GM10847 (cell line): ENCODE results near the gene RBM6.

Experiments
- POLR2A ChIP-seq: IDR thresholded peaks from 2 replicates; pipeline ENCODE4 v1.6.1; 2011; ENCODE audit not compliant: insufficient read length; ENCODE audit errors: extremely low read depth

The RBM6 gene

DNA sequence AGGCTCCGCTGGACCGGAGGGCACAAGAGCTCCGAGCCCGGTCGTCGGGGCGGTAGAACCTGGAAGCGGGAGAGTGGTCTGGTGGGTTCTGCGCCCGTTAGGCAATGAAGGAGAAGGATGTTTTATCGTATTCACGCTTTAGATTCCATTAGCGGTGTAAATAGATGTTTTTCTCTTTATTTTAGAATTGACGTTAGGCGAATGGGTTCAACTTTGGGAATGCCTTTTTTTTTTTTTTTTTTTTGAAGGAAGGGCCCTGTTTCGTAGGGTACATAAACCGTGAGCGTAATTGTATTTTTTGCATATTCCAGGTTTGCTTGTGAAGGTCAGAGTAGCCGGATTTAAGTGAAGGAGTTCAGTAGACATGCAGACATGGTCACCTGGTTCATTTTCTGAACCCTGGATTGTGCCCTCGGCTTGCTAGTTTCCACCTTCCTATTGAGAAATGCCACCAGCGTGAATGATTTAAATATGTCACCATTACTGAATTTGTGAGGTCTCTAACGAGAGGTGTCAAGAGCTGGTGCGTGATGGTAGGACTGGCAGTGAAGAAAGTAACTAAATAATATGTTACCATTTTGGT, 808 bp downstream of the RBM6 start:
- no peak for TF ChIP-seq POLR2A

DNA sequence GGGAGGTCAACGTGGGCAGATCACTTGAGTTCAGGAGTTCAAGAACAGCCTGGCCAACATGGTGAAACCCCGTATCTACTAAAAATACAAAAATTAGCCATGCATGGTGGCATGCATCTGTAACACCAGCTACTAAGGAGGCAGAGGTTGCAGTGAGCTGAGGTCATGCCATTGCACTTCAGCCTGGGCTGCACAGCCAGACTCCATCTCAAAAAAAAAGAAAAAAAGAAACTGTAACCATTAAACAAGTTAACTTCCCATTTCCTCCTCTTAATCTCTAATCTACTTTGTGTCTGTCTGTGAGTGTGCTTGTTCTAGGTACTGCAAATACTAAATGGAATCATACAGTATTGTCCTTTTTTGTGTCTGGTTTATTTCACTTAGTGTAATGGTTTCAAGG, 2.7 kb downstream of the RBM6 start:
- TF ChIP-seq POLR2A, result no peak

DNA sequence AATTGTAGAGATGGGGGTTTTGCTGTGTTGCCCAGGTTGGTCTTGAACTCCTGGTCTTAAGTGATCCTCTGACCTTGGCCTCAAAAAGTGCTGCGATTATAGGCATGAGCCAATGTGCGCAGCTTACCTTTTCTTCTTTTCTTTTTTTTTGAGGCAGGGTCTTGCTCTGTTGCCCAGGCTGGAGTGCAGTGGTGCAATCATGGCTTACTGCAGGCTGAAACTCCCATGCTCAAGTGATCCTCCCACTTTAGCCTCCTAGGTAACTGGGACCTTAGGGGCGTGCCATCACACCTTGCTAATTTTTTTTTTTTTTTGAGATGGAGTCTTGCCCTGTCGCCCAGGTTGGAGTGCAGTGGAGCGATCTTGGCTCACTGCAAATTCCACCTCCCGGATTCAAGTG, 13.0 kb downstream of the RBM6 start:
- no peak for TF ChIP-seq POLR2A

DNA sequence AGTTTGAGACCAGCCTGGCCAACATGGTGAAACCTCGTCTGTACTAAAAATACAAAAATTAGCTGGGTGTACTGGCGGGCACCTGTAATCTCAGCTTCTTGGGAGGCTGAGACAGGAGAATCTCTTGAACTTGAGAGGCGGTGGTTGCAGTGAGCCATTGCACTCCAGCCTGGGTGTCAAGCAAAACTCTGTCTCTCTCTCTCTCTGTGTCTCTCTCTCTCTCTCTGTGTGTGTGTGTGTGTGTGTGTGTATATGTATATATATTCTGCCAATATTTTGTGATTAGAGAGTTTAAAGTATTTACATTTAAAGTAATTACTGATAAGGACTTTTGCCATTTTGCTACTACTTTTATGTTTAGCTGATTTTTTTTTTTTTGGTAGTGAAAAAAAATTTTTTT, 15.7 kb downstream of the RBM6 start:
- no peak for TF ChIP-seq POLR2A

DNA sequence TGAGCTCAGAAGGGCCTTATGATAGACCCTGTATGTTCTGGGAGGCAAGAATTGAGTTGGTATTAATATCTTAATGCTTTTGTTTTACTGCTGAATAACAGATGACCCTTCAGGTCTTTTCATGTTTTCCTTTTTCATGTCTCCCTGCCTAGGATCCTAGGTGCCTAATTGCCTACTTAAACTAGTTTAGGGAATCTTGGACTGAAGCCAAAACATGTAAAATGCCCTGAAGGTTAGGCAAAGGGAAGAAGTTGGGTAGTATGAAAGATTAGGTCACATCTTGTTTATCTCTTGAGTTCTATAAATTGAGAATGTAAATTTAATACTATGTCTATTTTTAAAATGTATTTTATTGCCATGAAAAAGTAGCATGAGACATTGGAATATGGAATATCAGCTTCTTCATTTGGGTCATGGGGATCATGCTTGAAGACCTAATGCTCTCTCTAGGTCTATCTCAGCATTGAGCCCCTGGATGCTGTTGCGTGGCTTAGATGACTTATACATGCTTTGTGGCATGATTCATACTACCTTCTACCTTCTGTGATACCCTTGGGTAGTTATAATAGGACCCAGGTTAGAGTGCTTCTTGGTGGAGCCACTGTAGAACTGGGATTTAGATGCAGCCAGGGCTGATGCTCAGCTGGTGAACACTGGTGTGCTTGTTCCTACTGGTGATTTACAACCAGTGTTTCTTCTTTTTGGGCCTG, 26.4 kb downstream of the RBM6 start:
- no peak for TF ChIP-seq POLR2A

DNA sequence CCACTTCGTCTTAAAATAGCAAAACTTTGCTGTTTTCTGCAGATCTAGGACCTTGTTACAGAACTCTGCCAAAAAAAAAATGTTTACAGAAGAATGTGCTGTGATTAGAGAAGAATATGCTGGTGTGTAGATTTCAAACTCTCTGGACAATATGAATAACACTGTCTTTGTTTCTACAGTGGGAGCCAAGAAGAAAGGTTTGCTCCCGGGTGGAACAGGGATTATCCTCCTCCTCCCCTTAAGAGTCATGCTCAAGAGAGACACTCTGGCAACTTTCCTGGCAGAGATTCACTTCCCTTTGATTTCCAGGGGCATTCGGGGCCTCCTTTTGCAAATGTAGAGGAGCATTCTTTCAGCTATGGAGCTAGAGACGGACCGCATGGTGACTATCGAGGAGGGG, 27.3 kb downstream of the RBM6 start:
- TF ChIP-seq POLR2A, result no peak

DNA sequence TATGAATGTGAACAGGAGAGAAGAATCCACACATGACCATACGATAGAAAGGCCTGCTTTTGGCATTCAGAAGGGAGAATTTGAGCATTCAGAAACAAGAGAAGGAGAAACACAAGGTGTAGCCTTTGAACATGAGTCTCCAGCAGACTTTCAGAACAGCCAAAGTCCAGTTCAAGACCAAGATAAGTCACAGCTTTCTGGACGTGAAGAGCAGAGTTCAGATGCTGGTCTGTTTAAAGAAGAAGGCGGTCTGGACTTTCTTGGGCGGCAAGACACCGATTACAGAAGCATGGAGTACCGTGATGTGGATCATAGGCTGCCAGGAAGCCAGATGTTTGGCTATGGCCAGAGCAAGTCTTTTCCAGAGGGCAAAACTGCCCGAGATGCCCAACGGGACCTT, 28.4 kb downstream of the RBM6 start:
- no peak for TF ChIP-seq POLR2A

DNA sequence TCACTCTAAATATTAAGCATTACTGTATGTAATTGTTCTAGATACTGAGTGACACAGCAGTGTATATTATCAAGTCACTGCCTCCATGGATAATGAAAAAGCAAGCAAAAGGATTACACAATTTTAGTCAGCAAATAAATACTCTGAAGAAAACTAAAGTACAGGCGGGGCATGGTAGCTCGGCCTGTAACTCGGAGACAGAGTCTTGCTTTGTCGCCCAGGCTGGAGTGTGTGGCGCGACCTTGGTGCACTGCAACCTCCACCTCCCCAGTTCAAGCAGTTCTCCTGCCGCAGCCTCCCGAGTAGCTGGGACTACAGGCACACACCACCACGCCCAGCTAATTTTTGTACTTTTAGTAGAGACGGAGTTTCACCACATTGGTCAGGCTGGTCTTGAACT, 32.7 kb downstream of the RBM6 start:
- TF ChIP-seq POLR2A, result no peak

DNA sequence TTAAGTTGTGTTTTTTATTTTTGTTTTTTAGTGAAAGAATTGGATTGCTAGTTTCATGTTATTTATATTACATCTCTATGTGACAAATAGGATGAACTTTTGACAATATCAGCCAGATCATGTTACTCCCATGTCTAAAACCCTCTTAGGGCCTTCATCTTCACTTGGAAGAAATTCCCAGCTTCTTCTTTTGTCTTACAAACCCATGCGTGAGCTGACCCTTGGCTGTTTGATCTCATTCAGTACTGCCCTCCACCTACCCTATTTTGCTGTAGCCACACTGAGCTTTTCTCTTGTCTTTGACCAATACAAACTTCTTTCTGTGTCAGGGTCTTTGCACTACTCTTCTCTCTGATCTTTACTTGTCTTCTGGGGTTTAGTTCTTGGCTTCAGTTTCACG, 37.0 kb downstream of the RBM6 start:
- no peak for TF ChIP-seq POLR2A

DNA sequence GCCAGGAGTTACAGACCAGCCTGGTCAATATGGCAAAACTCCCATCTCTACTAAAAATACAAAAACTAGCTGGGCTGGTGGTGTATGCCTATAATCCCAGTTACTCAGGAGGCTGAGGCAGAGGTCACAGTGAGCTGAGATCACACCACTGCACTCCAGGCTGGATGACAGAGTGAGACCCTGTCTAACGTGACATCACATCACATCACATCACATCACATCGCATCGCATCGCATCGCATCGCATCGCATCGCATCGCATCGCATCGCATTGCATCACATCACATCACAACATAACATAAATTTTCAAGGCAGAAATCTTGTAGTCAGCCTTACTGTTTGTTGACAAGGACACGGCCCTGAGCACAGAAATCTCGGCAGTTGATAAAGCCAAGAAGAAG, 44.4 kb downstream of the RBM6 start:
- TF ChIP-seq POLR2A, result no peak

DNA sequence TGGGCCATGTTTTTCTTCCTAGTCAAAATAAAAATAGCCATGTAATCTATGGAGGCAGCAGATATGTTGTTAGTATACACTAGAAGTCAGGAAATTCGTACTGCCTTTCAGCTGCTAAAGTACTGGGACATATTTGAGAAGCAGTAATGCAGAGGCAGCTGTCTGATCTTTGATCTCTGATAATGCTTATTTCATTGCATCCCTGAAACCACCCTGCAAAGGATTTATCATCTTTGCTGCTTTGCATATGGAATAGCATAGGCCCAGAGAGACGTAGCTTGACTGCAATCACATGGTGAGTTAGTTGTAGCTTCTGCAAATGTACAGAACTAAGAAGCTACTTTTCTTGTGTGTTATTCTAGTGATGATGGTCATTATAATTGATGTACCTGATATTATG, 52.4 kb downstream of the RBM6 start:
- no peak for TF ChIP-seq POLR2A

DNA sequence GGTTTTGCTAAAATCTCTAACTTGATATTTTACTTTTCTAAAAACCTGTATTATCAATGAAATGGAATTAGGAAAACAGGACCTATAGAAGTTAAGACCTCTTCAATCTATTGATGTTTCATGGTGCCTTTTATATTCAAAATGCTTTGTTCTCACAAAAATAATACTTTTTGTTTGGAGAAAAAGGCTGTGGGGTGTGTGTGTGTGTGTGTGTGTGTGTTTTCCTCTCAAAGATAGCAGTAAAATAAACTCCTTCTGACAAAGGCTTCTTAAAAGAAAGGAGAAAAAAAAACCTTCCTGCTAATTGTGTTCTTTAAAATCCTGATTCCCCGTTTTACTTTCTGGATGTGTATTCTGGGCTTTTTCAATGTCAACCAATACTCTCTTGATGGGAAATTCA, 54.5 kb downstream of the RBM6 start:
- no peak for TF ChIP-seq POLR2A

DNA sequence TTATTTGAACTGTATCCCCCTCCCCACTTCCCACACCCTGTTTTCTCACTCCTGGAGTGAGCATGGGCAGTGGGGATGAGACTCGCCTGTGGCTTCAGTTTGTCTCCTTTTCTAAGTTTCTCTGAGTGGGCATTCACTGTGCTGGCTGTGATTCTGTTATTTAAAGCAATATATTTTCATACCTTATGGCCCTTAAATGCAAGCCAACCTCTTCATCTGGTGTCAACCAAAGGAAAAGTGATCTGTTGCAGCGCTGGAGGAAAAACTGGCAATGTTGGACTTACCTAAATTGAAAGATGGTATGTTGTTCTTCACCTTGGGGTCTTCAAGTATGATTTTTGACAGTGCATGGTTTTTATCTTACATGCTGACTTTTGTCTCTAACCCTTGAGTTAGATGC, 56.1 kb downstream of the RBM6 start:
- TF ChIP-seq POLR2A, result no peak

DNA sequence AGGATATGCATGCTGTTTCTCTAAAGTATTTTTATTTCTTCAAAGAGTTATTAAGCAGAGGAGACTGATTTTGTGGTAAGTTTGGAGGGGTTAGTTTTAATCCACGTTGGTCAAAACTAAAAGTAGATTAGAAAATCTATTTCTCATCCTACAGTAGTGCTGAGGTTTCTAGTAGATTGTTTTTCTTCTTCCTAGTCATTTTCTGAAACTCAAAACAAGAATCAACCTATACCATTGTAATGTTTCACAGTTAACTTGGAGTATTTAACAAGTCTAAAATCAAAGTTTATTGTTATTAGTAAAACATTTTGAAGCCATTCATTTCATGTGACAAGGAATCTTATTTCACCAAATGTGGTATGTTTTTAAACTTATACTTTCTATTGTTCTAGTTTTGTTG, 57.9 kb downstream of the RBM6 start:
- TF ChIP-seq POLR2A, result no peak

DNA sequence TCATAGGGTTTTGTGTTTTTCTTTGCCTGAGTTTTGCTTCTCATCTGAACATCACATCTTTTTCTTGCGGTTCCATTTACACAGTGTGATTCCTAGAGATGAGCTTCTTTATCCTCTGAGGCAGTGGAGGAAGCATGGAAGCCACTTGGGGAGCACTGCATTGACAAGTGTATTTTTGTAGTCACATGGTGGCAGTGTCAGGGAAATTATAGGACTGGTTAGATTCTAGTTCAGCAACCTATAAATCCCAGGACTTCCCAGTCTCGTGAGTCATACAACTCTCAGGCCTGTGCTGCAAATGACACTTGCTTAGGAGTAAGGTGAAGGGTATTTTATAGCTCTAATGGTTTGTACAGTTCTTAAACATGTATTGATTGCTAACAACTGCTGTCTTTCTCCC, 58.4 kb downstream of the RBM6 start:
- TF ChIP-seq POLR2A, result no peak

DNA sequence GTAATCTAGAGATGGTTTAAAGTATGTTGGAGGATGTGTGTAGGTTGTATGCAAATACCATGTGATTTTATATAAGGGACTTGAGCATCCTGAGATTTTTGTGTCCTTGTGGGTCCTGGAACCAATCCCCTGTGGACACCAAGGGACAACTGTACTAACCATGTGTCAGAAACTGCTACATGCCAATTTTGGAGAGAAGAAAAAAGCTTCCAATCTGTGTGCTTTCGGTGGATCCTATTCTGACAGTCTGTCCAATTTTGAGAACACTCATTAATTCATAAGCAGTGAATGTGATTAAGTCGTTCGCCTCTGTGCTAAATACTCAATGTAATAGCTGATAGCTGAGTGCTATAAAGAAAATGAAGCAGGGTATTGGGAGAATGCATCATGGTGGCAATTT, 61.6 kb downstream of the RBM6 start:
- TF ChIP-seq POLR2A, result no peak

DNA sequence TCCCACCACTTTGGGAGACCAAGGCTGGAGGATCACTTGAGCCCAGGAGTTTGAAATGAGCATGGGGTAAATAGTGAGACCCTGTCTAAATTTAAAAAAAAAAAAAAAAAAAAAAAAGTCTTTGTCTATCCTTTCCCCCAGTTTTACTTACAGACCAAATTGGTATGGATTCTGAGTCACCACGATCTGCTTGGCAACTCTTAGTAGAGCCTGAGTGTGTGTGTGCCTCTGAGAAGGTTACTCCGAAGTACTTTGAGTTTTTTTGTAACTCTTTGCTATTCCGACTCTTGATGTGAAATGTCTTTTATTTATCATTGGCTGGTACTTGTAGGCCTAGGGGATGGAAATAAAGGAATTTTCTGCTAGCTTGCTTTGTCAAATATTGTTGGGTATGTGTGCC, 63.3 kb downstream of the RBM6 start:
- no peak for TF ChIP-seq POLR2A
